GM12892 (cell line): Measurements from ENCODE around the gene ATP8B3.
A peak's percentile ranks its signal among the peaks of the same experiment; 100 is the strongest.

Experiments used
- DNase-seq: peaks from one replicate; pipeline ENCODE4 v3.0.0; 2011; ENCODE audit not compliant: insufficient read length
- FAIRE-seq: peaks from 2 replicates; lab custom pipeline; 2011; peaks lifted over from hg19 to GRCh38; lab: Jason Lieb, UNC
- POLR2A ChIP-seq: IDR thresholded peaks from 2 replicates; pipeline ENCODE4 v1.6.1; 2011; ENCODE audit warnings: low read depth, low read length, control low read depth
- POLR2AphosphoS5 ChIP-seq: IDR thresholded peaks from 2 replicates; pipeline ENCODE4 v1.6.1; 2011; ENCODE audit warnings: low read depth, low read length, control low read depth
- TAF1 ChIP-seq: IDR thresholded peaks from 2 replicates; pipeline ENCODE4 v1.6.1; 2011; ENCODE audit warnings: low read depth, mild to moderate bottlenecking, control low read depth, low read length, borderline replicate concordance

The ATP8B3 gene

GRCh38 chr19:1855040-1855827 lies 43.2 kb upstream of the ATP8B3 start:
- FAIRE-seq (peak; percentile 99), DNase-seq (peak; percentile 86)
- TF ChIP-seq TAF1 (no peak), POLR2AphosphoS5 (no peak; the same call in 1 of the 2 replicates), POLR2A (peak; percentile 52; the same call in 1 of the 2 replicates)

- no peak for DNase-seq
- TF ChIP-seq POLR2A (no peak), TAF1 (no peak), POLR2AphosphoS5 (no peak)
- no peak for FAIRE-seq
Observed at GRCh38 chr19:1854542-1855039, 42.5 kb upstream of the ATP8B3 start.

GRCh38 chr19:1854039-1854541 lies 42.0 kb upstream of the ATP8B3 start:
- no peak for DNase-seq
- no peak for FAIRE-seq
- TF ChIP-seq POLR2AphosphoS5 (no peak), POLR2A (no peak), TAF1 (no peak)

- DNase-seq (peak; percentile 88), FAIRE-seq (peak; percentile 99)
- TF ChIP-seq TAF1 (no peak), POLR2A (no peak), POLR2AphosphoS5 (no peak)
Observed at GRCh38 chr19:1853295-1854038, 41.4 kb upstream of the ATP8B3 start.

- TF ChIP-seq POLR2A (no peak), POLR2AphosphoS5 (no peak), TAF1 (no peak)
- DNase-seq, result no peak
- no peak for FAIRE-seq
Observed at GRCh38 chr19:1852581-1853128, 40.6 kb upstream of the ATP8B3 start.

GRCh38 chr19:1851654-1852580 lies 39.8 kb upstream of the ATP8B3 start:
- TF ChIP-seq POLR2AphosphoS5 (no peak), TAF1 (no peak), POLR2A (no peak)
- DNase-seq, result no peak
- FAIRE-seq, result no peak

GRCh38 chr19:1850809-1851653 lies 39.0 kb upstream of the ATP8B3 start:
- DNase-seq (no peak), FAIRE-seq (no peak)
- TF ChIP-seq TAF1, result no peak
- TF ChIP-seq POLR2A, result no peak
- TF ChIP-seq POLR2AphosphoS5, result no peak

- DNase-seq (no peak), FAIRE-seq (no peak)
- TF ChIP-seq POLR2A, result no peak
- TF ChIP-seq POLR2AphosphoS5, result no peak
- TF ChIP-seq TAF1, result no peak
Observed at GRCh38 chr19:1849886-1850398, 37.9 kb upstream of the ATP8B3 start.

GRCh38 chr19:1849132-1849474 lies 37.0 kb upstream of the ATP8B3 start:
- TF ChIP-seq POLR2A (no peak), POLR2AphosphoS5 (no peak), TAF1 (no peak)
- FAIRE-seq, result no peak
- DNase-seq, result no peak
